ENCODE measurements around the gene LRPPRC. TPM values are rescaled to one million over a fixed set of nuclear protein-coding genes. Genes with fewer than 3 reads are reported as not detected.

The LRPPRC gene
- polyA plus RNA-seq, 1 of the 3 experiments (the other 2 are of a cell fraction), result 31.4 TPM

DNA sequence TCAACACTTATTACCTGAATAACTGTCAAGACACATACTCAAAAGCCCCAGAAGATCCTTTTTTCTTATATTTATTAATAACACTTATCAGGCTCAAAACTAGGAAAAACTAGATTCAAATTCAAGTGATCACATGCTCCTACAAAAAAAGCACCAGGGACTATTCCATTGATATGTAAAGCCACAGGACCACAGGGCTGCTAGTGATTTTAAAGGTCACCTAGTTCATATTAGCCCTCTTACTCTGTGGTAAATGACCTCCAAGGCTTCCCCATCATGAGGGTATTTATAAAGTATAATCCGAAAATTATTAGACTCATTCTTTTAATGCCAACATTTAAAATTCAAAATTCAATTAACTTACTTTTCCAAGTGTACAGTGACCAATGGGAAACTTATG lies 52.5 kb downstream of the LRPPRC start (continued):
- TF ChIP-seq, protein P1, sequence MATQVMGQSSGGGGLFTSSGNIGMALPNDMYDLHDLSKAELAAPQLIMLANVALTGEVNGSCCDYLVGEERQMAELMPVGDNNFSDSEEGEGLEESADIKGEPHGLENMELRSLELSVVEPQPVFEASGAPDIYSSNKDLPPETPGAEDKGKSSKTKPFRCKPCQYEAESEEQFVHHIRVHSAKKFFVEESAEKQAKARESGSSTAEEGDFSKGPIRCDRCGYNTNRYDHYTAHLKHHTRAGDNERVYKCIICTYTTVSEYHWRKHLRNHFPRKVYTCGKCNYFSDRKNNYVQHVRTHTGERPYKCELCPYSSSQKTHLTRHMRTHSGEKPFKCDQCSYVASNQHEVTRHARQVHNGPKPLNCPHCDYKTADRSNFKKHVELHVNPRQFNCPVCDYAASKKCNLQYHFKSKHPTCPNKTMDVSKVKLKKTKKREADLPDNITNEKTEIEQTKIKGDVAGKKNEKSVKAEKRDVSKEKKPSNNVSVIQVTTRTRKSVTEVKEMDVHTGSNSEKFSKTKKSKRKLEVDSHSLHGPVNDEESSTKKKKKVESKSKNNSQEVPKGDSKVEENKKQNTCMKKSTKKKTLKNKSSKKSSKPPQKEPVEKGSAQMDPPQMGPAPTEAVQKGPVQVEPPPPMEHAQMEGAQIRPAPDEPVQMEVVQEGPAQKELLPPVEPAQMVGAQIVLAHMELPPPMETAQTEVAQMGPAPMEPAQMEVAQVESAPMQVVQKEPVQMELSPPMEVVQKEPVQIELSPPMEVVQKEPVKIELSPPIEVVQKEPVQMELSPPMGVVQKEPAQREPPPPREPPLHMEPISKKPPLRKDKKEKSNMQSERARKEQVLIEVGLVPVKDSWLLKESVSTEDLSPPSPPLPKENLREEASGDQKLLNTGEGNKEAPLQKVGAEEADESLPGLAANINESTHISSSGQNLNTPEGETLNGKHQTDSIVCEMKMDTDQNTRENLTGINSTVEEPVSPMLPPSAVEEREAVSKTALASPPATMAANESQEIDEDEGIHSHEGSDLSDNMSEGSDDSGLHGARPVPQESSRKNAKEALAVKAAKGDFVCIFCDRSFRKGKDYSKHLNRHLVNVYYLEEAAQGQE (IDR thresholded peaks at IDR 0.05; ENCODE audit: low read depth, low read length), result no peak

DNA sequence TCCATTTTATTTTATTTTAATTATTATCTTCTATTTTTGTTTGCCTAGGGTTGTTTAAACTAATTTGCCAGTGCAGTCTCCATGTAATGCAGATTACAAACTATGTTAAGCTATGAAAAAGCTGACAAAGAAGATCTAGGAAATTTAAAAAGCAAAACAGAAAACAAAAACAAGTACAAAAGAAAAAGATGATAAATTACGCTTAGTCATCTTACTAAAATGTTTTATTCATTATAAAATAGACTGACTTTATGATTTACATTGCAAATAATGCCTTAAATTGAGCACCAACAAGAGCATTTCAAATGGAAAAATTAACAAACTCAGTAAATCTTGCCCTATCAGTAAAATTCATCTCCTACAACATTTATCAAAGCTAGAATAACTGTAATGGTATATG lies 52.9 kb downstream of the LRPPRC start:
- Histone ChIP-seq H3K9me2 (no peaks in the 10 kb centered on the region), H2AFZ (ENCODE audit: low read depth) (no peak overlapping the region), H4K20me1 (ENCODE audit: insufficient read depth) (no peaks in the 10 kb centered on the region), H3K79me2 (ENCODE audit: insufficient read depth) (peaks cover 6% of the 10 kb centered on the region; the same call in 1 of the 2 replicates), H3K9me3 (no peaks in the 10 kb centered on the region), H3K4me3 (ENCODE audit: low read depth in 2 of 2, low read length in 1 of 2) (no peak overlapping the region), H3K9ac (no peak overlapping the region), H3K27ac (ENCODE audit: low read depth in 2 of 2, low read length in 1 of 2) (peak overlapping the region in 1 of 2 experiments; percentile 95; a peak in 1 of 4 replicates), H3K4me1 (ENCODE audit: control insufficient read depth in 1 of 2, insufficient read depth in 2 of 2, low read depth in 1 of 2, low read length in 1 of 2) (peaks cover 0 to 48% of the 10 kb centered on the region in 2 experiments; a peak in 2 of 4 replicates), H3K36me3 (replicated peaks in 1 of 2; ENCODE audit: control insufficient read depth in 1 of 2, insufficient read depth in 2 of 2, low read length in 1 of 2) (peaks cover 73 to 94% of the 10 kb centered on the region in 2 experiments), H3F3A (replicated peaks; ENCODE audit: insufficient read depth) (peaks cover 3% of the 10 kb centered on the region), H3K27me3 (ENCODE audit: insufficient read depth) (no peaks in the 10 kb centered on the region), H3K4me2 (no peak overlapping the region)
- 100% methylated on average over 1 of the region's 1 CpG for WGBS (ENCODE audit: low lambda C conversion rate)
- DNase-seq, result no peak
- CTCF ChIA-PET, result interaction anchor here (0.7 to 10.8 kb wide), 4 partner anchors 18 to 83 kb away, joined by 3 to 77 read pairs (median 3); no protein-coding TSS in a partner anchor
- POLR2A ChIA-PET, result no interaction called here
- TF ChIP-seq MXI1 (IDR thresholded peaks at IDR 0.05; ENCODE audit: low read depth, low read length) (no peak), ELF1 (IDR thresholded peaks at IDR 0.05) (no peak), SMC3 (IDR thresholded peaks at IDR 0.05; ENCODE audit: low read depth, low read length) (no peak), RAD21 (IDR thresholded peaks at IDR 0.05; ENCODE audit: low read length) (no peak), FOXM1 (IDR thresholded peaks at IDR 0.05; ENCODE audit: low read depth) (no peak), RXRA (IDR thresholded peaks at IDR 0.05; ENCODE audit: borderline replicate concordance, low read depth) (no peak), EP300 (IDR thresholded peaks at IDR 0.05; ENCODE audit: borderline replicate concordance in 1 of 2, low read depth in 1 of 2, low read length in 1 of 2) (no peak), CHD2 (IDR thresholded peaks at IDR 0.05; ENCODE audit: low read length, partially characterized antibody) (no peak), YY1 (IDR thresholded peaks at IDR 0.05; ENCODE audit: low read depth) (no peak), MEF2A (IDR thresholded peaks at IDR 0.05; ENCODE audit: borderline replicate concordance, low read depth) (no peak), FOSL2 (IDR thresholded peaks at IDR 0.05; ENCODE audit: borderline replicate concordance, low read depth) (no peak), SIN3A (IDR thresholded peaks at IDR 0.05; ENCODE audit: borderline replicate concordance, low read depth, low read length) (no peak)
- TF ChIP-seq, protein P2, sequence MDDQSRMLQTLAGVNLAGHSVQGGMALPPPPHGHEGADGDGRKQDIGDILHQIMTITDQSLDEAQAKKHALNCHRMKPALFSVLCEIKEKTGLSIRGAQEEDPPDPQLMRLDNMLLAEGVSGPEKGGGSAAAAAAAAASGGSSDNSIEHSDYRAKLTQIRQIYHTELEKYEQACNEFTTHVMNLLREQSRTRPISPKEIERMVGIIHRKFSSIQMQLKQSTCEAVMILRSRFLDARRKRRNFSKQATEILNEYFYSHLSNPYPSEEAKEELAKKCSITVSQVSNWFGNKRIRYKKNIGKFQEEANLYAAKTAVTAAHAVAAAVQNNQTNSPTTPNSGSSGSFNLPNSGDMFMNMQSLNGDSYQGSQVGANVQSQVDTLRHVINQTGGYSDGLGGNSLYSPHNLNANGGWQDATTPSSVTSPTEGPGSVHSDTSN (IDR thresholded peaks at IDR 0.05), result no peak
- TF ChIP-seq, protein P3, sequence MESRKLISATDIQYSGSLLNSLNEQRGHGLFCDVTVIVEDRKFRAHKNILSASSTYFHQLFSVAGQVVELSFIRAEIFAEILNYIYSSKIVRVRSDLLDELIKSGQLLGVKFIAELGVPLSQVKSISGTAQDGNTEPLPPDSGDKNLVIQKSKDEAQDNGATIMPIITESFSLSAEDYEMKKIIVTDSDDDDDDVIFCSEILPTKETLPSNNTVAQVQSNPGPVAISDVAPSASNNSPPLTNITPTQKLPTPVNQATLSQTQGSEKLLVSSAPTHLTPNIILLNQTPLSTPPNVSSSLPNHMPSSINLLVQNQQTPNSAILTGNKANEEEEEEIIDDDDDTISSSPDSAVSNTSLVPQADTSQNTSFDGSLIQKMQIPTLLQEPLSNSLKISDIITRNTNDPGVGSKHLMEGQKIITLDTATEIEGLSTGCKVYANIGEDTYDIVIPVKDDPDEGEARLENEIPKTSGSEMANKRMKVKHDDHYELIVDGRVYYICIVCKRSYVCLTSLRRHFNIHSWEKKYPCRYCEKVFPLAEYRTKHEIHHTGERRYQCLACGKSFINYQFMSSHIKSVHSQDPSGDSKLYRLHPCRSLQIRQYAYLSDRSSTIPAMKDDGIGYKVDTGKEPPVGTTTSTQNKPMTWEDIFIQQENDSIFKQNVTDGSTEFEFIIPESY (IDR thresholded peaks at IDR 0.05; ENCODE audit: borderline replicate concordance, low read depth), result no peak
- TF ChIP-seq, protein P4, sequence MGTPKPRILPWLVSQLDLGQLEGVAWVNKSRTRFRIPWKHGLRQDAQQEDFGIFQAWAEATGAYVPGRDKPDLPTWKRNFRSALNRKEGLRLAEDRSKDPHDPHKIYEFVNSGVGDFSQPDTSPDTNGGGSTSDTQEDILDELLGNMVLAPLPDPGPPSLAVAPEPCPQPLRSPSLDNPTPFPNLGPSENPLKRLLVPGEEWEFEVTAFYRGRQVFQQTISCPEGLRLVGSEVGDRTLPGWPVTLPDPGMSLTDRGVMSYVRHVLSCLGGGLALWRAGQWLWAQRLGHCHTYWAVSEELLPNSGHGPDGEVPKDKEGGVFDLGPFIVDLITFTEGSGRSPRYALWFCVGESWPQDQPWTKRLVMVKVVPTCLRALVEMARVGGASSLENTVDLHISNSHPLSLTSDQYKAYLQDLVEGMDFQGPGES (IDR thresholded peaks at IDR 0.05; ENCODE audit: low read depth, low read length), result no peak
- TF ChIP-seq, protein P5, sequence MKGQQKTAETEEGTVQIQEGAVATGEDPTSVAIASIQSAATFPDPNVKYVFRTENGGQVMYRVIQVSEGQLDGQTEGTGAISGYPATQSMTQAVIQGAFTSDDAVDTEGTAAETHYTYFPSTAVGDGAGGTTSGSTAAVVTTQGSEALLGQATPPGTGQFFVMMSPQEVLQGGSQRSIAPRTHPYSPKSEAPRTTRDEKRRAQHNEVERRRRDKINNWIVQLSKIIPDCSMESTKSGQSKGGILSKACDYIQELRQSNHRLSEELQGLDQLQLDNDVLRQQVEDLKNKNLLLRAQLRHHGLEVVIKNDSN (IDR thresholded peaks at IDR 0.05; ENCODE audit: borderline replicate concordance, low read depth), result no peak

All from SK-N-SH (cell line).